IPS-18c (cell line): ENCODE results near the gene ALG9.

Experiments used
- H3K4me3 ChIP-seq: 2 replicates; pipeline ENCODE4 v1.7.0; 2013; ENCODE audit warnings: low read depth, mild to moderate bottlenecking, low read length, moderate library complexity; ENCODE audit not compliant: insufficient read depth
- H3K9me3 ChIP-seq: one replicate; pipeline ENCODE4 v1.6.1; 2013; ENCODE audit warnings: mild to moderate bottlenecking, low read length, moderate library complexity; ENCODE audit not compliant: control insufficient read depth, insufficient read depth

The ALG9 gene

GRCh38 chr11:111765320-111765983, 105.9 kb downstream of the ALG9 start:
- Histone ChIP-seq H3K9me3 (no peaks in the 10 kb centered on the region), H3K4me3 (peak overlapping the region; percentile 96)

DNA sequence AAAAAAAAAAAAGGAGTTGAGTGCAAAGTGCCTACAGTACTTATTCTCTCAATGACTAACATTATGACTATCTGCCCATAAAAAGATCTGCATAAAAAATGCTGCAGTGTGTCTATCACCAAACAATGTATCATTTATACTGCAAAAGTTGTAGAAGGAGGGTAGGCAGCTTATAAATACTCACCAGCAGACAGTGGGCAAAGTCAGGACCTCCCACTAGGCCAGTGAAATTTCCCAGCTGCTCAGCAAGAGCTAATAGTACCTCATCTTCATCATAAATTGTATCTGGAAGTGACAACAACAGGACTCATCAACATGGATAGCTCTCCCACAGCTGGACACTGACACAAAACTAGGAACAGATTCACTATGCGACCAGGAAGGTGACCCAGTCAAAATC, 106.8 kb downstream of the ALG9 start:
- Histone ChIP-seq H3K9me3 (no peaks in the 10 kb centered on the region), H3K4me3 (peak overlapping the region; percentile 26; the same call in 1 of the 2 replicates)

- no peak overlapping the region for H3K4me3 ChIP-seq
- H3K9me3 ChIP-seq = no peaks in the 10 kb centered on the region
Observed at GRCh38 chr11:111762981-111763643, 108.3 kb downstream of the ALG9 start.

DNA sequence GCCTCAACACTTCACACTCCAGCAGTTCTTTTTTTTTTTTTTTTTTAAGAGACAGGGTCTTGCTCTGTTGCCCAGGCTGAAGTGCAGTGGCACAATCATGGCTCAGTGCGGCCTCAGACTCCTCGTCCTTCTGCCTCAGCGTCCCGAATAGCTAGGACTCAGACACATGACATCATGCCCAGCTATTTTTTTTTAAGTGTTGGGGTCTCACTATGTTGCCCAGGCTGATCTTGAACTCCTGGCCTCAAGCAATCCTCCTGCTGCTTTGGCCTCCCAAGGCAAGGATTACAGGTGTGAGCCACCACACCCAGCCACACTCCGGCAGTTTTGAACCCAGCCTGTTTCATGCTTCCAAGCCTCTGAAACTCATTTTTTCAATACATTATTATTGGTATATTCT, 108.9 kb downstream of the ALG9 start:
- Histone ChIP-seq H3K9me3 (no peaks in the 10 kb centered on the region), H3K4me3 (no peak overlapping the region)

DNA sequence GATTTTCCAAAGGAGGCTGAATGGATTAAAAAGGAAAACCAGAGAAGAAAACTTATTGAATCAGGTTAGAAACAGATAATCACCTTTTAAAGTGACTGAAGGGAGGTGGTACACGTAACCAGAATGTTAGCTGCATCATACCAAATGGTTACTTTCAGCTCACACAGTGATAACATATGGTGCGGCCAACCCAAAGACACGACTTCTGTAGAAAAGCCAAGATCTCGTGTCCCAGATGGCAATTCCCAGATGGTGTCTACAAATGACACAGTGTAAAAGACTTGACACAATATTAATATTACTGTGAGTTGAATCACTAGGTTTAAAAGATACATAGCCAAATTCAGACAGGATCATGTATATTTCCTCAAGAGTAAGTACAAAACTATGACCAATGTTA, 110.3 kb downstream of the ALG9 start:
- H3K4me3 ChIP-seq = no peak overlapping the region

DNA sequence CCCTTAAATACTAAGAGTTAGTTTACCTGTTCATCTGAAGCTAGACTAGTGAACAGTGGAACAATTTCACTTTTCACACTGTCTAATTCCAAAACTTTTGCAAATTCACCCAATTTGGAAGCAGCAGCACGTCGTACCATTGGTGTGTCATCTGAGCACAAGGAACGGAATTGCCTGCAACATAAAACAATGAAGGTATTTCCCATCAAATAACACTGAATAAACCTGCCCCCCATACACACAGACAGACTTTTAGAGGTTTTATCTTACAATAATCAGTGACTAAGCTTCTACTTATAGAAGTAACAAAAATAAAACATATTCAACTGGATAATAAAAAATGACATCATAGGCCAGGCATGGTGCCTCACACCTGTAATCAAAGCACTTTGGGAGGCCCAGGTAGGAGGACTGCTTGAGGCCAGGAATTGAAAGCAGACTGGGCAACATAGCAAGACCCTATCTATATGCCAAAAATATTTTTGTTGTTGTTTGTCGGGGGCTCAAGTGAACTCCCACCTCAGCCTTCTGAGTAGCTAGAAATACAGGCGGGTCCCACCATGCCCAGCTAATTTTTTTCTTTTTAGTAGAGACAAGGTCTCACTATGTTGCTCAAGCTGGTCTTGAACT, 111.5 kb downstream of the ALG9 start:
- H3K4me3 ChIP-seq = no peak overlapping the region
- no peaks in the 10 kb centered on the region for H3K9me3 ChIP-seq

More for the DNA sequence above, 110.3 kb downstream of the ALG9 start:
- H3K9me3 ChIP-seq = no peaks in the 10 kb centered on the region

GRCh38 chr11:111759376-111759775, 112.0 kb downstream of the ALG9 start:
- no peaks in the 10 kb centered on the region for H3K9me3 ChIP-seq

DNA sequence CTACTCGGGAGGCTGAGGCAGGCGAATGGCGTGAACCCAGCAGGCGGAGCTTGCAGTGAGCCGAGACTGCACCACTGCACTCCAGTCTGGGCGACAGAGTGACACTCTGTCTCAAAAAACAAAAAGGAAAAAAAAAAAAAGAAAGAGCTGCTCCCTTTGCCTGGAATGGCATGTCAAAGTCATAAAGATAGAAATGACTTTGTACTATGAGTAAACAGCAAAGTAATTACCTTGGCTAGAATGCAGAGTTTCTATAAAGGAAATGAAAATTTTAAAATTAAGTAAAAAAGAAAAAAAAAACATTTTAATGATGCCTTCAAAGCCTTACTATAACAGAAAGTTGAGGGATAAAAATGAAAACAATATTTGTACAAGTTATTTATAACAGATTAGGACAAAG, 115.3 kb downstream of the ALG9 start:
- no peaks in the 10 kb centered on the region for H3K9me3 ChIP-seq
- H3K4me3 ChIP-seq = no peak overlapping the region

More at GRCh38 chr11:111759376-111759775, 112.0 kb downstream of the ALG9 start:
- H3K4me3 ChIP-seq = no peak overlapping the region

- H3K4me3 ChIP-seq = no peak overlapping the region
- no peaks in the 10 kb centered on the region for H3K9me3 ChIP-seq
Observed at GRCh38 chr11:111749646-111750045, 121.7 kb downstream of the ALG9 start.

GRCh38 chr11:111748035-111748804, 123.2 kb downstream of the ALG9 start:
- Histone ChIP-seq H3K9me3 (no peaks in the 10 kb centered on the region), H3K4me3 (no peak overlapping the region)

GRCh38 chr11:111745719-111746504, 125.5 kb downstream of the ALG9 start:
- no peak overlapping the region for H3K4me3 ChIP-seq
- no peaks in the 10 kb centered on the region for H3K9me3 ChIP-seq

- Histone ChIP-seq H3K9me3 (no peaks in the 10 kb centered on the region), H3K4me3 (no peak overlapping the region)
Observed at GRCh38 chr11:111743700-111744099, 127.7 kb downstream of the ALG9 start.

- Histone ChIP-seq H3K4me3 (no peak overlapping the region), H3K9me3 (no peaks in the 10 kb centered on the region)
Observed at GRCh38 chr11:111741751-111742150, 129.6 kb downstream of the ALG9 start.

DNA sequence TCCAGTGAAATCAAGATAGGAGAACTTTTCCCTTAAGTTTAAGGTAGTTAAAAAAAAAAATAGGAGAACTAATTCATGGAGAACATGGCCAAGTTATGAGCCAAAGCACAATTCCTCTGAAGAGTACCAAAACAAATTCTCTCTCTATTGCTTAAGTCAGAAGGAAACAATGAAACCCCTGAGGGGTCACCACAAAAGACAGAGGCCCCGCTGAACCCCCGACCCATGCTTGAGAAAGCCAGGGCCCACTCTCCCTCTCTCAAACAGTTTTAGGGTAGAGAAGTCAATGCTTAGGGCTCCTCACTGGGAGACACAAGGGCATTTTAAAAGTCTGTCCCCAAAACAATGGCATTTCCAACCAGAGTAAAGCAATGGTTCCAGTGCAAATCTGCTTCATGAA, 132.1 kb downstream of the ALG9 start:
- no peaks in the 10 kb centered on the region for H3K9me3 ChIP-seq

DNA sequence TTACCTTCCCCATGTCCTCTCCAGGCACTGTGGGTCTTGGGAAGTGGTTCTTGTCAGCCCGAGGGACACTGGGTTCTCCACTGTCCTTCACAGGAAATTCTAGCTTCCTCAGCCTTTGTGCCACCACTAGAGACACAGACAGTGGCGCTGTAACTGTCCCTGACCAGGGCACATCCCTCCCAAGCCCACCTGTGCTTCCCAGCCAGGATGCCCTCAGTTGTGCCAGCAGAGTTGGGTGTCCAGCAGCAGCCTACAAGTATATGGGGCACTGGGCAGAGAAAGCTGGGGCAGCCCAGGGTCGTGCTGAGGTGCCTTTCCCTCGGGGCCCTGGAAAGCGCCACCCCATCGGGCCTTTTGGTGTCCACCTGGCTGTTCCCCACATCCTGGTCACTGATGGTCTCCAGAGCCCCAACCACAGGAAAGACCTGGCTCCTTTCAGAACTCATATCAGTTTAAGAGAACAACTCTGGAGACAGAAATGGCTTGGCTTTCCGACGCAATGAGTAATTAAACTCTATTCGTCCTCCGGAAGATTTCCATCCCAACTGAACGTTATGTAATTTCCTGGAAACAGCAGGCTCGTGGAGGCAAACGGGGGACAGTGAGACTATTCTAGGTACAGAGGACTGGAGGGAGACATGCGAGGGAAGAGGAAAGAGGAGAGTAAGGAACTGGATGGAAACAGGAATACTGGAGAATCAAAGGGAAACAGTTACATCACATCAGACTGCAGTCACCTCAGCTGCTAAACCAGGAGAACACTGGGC, 133.8 kb downstream of the ALG9 start:
- Histone ChIP-seq H3K4me3 (no peak overlapping the region), H3K9me3 (no peaks in the 10 kb centered on the region)

More for the DNA sequence above, 132.1 kb downstream of the ALG9 start:
- H3K4me3 ChIP-seq = no peak overlapping the region
